ENCODE results near the gene HJURP.

DNA sequence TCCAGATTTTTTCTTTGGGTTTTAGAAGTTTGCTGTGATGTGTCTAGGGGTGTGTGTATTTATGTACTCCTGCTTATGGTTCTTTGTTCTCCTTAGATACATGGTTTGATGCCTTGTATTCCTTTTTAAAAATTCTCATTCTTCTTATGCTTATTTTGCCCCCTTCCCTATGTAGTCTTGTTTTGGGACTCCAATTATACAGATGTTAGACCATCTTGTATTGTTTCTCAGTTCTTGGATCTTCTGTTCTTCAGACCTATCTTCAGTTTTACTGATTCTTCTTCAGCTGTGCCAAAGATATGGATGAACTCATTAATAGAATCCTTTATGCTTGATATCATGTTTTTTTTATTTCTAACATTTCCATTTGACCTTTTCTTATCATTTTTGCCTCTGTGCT lies 28.0 kb upstream of the HJURP start:
- TF ChIP-seq EP300 (IDR thresholded peaks at IDR 0.05) = no peak
- TF ChIP-seq, protein P1, sequence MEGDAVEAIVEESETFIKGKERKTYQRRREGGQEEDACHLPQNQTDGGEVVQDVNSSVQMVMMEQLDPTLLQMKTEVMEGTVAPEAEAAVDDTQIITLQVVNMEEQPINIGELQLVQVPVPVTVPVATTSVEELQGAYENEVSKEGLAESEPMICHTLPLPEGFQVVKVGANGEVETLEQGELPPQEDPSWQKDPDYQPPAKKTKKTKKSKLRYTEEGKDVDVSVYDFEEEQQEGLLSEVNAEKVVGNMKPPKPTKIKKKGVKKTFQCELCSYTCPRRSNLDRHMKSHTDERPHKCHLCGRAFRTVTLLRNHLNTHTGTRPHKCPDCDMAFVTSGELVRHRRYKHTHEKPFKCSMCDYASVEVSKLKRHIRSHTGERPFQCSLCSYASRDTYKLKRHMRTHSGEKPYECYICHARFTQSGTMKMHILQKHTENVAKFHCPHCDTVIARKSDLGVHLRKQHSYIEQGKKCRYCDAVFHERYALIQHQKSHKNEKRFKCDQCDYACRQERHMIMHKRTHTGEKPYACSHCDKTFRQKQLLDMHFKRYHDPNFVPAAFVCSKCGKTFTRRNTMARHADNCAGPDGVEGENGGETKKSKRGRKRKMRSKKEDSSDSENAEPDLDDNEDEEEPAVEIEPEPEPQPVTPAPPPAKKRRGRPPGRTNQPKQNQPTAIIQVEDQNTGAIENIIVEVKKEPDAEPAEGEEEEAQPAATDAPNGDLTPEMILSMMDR (IDR thresholded peaks at IDR 0.05) = no peak
- no peak for TF ChIP-seq POLR2AphosphoS5 (IDR thresholded peaks at IDR 0.05)
- no peak for TF ChIP-seq POLR2A (IDR thresholded peaks at IDR 0.05)

All from gastroesophageal sphincter (tissue), 3 donors.